Esophagus (tissue), 2 donors: Measurements from ENCODE around the gene C19orf85. TPM values are rescaled to one million over a fixed set of nuclear protein-coding genes. Genes with fewer than 3 reads are reported as not detected.
A peak's percentile ranks its signal among the peaks of the same experiment; 100 is the strongest.

Experiments
- H3K27ac ChIP-seq, 2 donors: one replicate each; pipeline ENCODE4 v1.5.1; 2013; ENCODE audit warnings: low read depth in 2 of 2, mild to moderate bottlenecking in 2 of 2, inconsistent platforms in 1 of 2, low read length in 1 of 2, moderate library complexity in 1 of 2
- H3K27me3 ChIP-seq, 2 donors: one replicate each; pipeline ENCODE4 v1.6.1; 2013; ENCODE audit warnings: low read length in 2 of 2, control low read depth in 1 of 2, mild to moderate bottlenecking in 1 of 2; ENCODE audit not compliant: insufficient read depth in 2 of 2, control insufficient read depth in 1 of 2
- H3K36me3 ChIP-seq, 2 donors: one replicate each; pipeline ENCODE4 v1.6.1; 2013; ENCODE audit warnings: low read length in 1 of 2; ENCODE audit not compliant: control insufficient read depth in 2 of 2, insufficient read depth in 2 of 2
- H3K4me1 ChIP-seq, 2 donors: one replicate each; pipeline ENCODE4 v1.6.1; 2013; ENCODE audit warnings: low read length in 1 of 2; ENCODE audit not compliant: control insufficient read depth in 2 of 2, insufficient read depth in 2 of 2
- H3K4me3 ChIP-seq, 2 donors: one replicate each; pipeline ENCODE4 v1.5.1; 2013; ENCODE audit warnings: low read length in 2 of 2, mild to moderate bottlenecking in 2 of 2, low read depth in 1 of 2, moderate library complexity in 1 of 2
- H3K9me3 ChIP-seq, 2 donors: one replicate each; pipeline ENCODE4 v1.6.1; 2013; ENCODE audit warnings: mild to moderate bottlenecking in 2 of 2, low read depth in 1 of 2, low read length in 1 of 2, moderate library complexity in 1 of 2; ENCODE audit not compliant: control insufficient read depth in 2 of 2, insufficient read depth in 1 of 2
- WGBS, 2 donors: extraction: QIAGEN DNeasy Blood & Tissue Kit; methylation state at CpG; one replicate each; pipeline ENCODE4 v1.1.7; 2013; 5-methylcytosine and 5-hydroxymethylcytosine counted together
- polyA plus RNA-seq, 2 donors: library from polyadenylated mRNA; stranded (reverse); fragments of 200-250 nt; gene quantifications; one replicate each; pipeline ENCODE4 v1.2.3, GENCODE V29; 2013
- donor health status: healthy with polysubstance abuse.
- donor health status: Bipolar disorder and iron deficiency.

C19orf85 gene
- polyA plus RNA-seq, 2 donors = 0.04 TPM; not detected in 1

DNA sequence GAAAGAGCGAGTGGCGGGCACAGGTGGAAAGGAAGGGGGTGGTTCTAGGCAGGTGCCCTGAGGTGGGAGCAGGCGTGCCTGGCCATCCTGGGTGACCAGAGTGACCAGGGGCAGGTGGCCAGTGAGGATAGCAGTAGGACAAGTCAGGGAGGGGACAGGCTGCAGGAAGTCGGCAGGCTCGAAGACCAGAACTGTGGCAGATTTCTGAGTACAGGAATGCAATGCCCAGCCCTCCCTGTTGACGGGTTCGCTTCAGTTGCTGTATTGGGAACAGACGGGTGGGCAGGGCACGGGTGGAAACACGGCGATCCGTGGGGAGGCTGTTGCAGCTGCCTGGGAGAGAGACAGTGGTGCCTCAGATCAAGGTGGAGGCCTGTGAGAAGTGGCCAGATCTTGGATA lies 13.8 kb upstream of the C19orf85 start:
- H3K4me3 ChIP-seq = no peak overlapping the region
- no peaks in the 10 kb centered on the region for H3K9me3 ChIP-seq
- H3K36me3 ChIP-seq = peaks cover 0 to 14% of the 10 kb centered on the region in 2 donors
- H3K27me3 ChIP-seq = no peaks in the 10 kb centered on the region
- WGBS, 2 donors = 85 to 86% methylated on average over 12 of the region's 12 CpGs
- peaks cover 0 to 8% of the 10 kb centered on the region in 2 donors for H3K4me1 ChIP-seq
- H3K27ac ChIP-seq = no peak overlapping the region

DNA sequence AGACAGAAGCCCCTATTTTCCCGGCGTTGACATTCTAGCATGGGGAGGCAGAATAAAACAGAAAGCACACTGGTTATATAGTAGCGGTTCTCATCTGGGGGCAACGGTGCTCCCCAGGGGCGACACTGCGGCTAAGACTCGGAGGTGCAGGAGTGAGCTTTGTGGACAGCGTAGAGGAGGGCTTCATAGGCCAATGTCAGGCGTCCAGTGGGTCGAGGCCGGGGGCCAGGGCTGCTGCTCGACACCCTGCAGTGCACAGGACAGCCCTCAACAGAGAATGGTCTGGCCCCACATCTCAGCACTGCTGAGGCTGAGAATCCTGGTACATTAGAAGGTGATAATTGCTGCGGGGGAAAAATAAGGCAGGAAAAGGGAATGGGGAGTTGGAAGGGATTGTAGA lies 13.4 kb upstream of the C19orf85 start:
- WGBS, 2 donors = 86% methylated on average over 13 of the region's 13 CpGs
- H3K27ac ChIP-seq = no peak overlapping the region
- peaks cover 0 to 10% of the 10 kb centered on the region in 2 donors for H3K36me3 ChIP-seq
- no peak overlapping the region for H3K4me3 ChIP-seq
- H3K4me1 ChIP-seq = peaks cover 0 to 8% of the 10 kb centered on the region in 2 donors
- H3K9me3 ChIP-seq = no peaks in the 10 kb centered on the region
- no peaks in the 10 kb centered on the region for H3K27me3 ChIP-seq

DNA sequence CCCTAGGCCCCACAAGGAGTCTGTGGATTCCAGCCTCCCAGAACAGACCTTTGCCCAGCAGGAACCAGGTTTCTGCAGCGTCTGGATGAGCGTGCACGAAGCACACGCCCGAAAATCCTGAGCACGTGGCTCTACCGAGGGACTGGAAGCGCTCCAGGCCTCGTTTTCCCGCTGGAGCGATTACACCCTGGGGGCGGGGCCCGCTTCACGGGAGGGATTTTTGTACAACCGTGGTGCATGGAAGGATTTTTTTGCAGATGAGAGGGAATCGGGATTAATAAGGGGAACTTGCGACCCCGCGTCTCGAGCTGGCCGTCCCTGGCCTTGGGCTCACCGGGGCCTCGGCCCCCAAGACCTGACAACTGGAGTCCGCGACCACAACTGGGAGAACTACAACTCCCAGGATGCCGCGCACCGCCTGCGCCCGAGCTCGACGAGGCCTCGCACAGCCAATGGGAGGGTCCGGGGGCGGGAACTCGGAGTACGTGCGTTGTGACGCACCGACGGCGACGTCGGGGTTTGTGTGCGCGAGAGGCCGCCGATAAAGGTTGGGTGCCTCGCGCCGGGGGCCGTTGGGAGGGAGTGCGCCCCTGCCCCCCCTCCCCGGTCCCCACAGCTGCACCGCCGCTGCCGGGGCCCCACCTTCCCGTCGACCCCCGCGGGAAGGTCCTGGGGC lies 11.7 kb upstream of the C19orf85 start, which contains the start of gene ZNF628:
Gene ZNF628 (plus strand): TSS at position 518 of the 676 bp plus-strand sequence. CDS start 3,294 bp downstream, outside the sequence.
- Histone ChIP-seq H3K36me3 (peaks cover 0 to 4% of the 10 kb centered on the region in 2 donors), H3K4me3 (peak within 1 kb of the TSS; percentile 46 to 58), H3K27ac (peak within 1 kb of the TSS; percentile 97 to 98), H3K27me3 (no peaks in the 10 kb centered on the region), H3K9me3 (no peaks in the 10 kb centered on the region), H3K4me1 (peaks cover 0 to 8% of the 10 kb centered on the region in 2 donors)
- WGBS, 2 donors = 1% methylated on average over 50 to 61 of the region's 61 CpGs

DNA sequence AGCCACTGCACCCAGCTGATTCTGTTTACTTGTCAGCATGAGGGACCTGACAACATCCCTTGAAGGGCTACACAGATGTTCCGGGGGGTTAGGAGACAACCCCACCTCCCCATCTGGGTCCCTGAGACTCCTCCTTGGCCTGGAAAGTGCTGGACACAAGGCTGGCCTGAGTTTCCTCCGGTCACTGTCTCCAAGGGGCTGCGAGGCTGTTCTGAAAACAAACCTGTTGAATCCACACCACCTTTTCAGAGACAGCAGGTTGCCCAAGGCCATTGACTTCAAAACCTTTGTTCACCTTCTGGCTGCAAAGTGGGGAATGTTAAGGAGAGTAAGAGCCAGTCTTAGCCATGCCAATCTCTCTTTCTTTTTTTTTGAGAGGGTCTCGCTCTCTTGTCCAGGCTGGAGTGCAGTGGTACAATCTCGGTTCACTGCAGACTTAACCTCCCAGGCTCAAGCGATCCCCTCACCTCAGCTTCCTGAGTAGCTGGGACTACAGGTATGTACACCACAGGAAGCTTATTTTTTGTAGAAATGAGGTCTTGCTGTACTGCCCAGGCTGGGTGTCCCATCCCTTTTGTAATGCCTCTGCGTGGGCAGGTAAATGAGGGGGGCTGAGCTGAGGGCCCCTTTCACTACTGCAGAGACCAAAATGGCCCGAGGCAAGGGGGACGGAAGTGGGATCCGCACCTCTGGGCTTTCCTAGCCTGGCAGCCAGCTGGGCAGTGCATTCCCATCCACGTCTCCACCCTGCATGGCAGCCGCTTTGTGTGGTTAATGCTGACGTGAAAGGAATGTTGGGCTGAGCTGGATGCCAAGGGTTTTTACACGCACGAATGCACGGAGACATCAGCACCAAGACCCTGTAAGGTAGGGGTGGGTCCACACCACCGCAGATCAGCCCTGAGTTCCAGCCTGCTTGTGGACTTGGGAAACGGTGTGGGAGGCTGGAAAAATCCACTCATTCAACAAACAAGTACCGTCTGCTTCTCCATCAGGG lies 10.0 kb upstream of the C19orf85 start:
- no peaks in the 10 kb centered on the region for H3K9me3 ChIP-seq
- H3K4me3 ChIP-seq = no peak overlapping the region
- peaks cover 0 to 4% of the 10 kb centered on the region in 2 donors for H3K36me3 ChIP-seq
- WGBS, 2 donors = 60 to 77% methylated on average over 19 of the region's 19 CpGs
- H3K4me1 ChIP-seq = peaks cover 0 to 8% of the 10 kb centered on the region in 2 donors
- peak overlapping the region in 1 of 2 donors; percentile 26 for H3K27ac ChIP-seq
- no peaks in the 10 kb centered on the region for H3K27me3 ChIP-seq

DNA sequence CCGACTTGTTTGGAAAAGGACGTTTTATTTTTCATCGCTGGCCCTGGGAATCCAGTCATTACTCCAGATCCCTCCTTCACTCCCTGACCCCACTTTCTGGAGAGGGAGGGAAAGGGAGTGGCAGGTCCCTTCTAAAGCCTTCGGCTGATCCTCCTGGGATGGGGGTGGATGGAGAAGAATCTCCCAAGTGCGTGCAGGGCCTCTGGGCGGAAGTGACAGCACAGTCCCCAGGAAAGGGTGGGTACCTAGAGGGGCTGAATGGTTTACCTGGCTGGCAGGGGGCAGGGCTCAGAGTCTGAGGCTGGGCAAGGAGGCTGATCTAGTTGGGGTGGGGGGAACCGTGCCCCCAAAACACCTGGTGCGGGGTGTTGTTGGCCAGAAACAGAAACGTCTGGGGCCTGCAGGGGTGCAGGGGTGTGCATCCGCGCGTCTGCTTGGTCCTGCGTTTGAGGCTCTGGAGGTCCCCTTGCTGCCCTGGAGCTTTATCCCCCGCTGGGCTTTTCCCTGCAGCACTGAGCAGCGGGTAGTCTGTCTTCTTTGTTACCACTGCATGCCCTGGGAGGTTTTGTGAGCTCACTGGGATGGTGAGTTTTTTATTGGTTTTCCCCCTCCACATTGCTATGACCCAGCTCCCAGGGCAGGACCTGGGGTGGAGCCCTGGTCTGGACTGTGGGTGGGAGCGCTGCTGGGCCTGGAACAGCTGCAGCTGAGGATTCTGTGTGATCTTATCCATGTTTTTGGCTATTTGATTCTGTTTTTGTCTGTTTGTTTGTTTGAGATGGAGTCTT lies 8.9 kb upstream of the C19orf85 start:
- H3K36me3 ChIP-seq = peaks cover 0 to 3% of the 10 kb centered on the region in 2 donors
- H3K9me3 ChIP-seq = no peaks in the 10 kb centered on the region
- WGBS, 2 donors = 72 to 75% methylated on average over 16 of the region's 16 CpGs
- H3K4me1 ChIP-seq = peaks cover 0 to 8% of the 10 kb centered on the region in 2 donors
- no peak overlapping the region for H3K4me3 ChIP-seq
- no peak overlapping the region for H3K27ac ChIP-seq
- no peaks in the 10 kb centered on the region for H3K27me3 ChIP-seq

DNA sequence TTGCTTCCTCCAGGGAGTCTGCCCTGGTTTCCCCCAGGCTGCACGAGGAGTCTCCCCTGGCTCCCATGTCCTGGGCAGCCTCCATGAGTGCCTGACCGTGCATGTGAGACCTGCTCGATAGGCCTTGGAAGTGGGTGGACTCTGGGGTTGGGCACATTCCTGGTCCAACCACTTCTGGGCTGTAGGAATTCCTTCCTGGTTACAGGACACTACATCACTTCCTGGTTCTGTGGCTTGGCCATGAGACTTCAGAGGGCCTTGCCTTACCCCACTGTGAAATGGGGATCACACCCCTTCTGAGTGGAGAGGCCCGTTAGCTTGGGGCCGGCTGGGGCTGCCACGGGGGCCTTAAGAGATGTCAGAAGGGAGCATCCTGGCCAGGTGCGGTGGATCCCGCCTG lies 7.9 kb upstream of the C19orf85 start:
- H3K9me3 ChIP-seq = no peaks in the 10 kb centered on the region
- H3K4me3 ChIP-seq = no peak overlapping the region
- no peak overlapping the region for H3K27ac ChIP-seq
- peaks cover 0 to 8% of the 10 kb centered on the region in 2 donors for H3K4me1 ChIP-seq
- no peaks in the 10 kb centered on the region for H3K36me3 ChIP-seq
- H3K27me3 ChIP-seq = no peaks in the 10 kb centered on the region
- WGBS, 2 donors = 75 to 79% methylated on average over 8 of the region's 8 CpGs

DNA sequence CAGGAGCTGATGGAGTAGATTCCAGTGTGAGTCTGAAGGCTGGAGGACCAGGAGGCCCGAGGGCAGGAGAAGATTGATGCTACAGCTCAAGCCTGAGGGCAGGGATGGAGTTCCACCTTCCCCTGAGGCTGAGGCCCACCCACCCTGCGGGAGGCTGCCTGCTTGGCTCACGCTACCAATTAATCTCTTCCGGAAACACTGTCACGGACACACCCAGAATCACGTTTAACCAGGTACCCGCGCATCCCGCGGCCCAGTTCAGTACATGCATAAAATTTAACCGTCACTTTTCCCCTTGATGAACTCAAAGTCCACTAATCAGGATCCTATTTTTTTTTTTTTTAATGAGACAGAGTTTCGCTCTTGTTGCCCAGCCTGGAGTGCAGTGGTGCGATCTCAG lies 6.7 kb upstream of the C19orf85 start:
- Histone ChIP-seq H3K4me3 (no peak overlapping the region), H3K27ac (no peak overlapping the region), H3K4me1 (peaks cover 0 to 8% of the 10 kb centered on the region in 2 donors), H3K36me3 (no peaks in the 10 kb centered on the region), H3K27me3 (no peaks in the 10 kb centered on the region), H3K9me3 (no peaks in the 10 kb centered on the region)
- WGBS, 2 donors = 55 to 60% methylated on average over 13 of the region's 13 CpGs

DNA sequence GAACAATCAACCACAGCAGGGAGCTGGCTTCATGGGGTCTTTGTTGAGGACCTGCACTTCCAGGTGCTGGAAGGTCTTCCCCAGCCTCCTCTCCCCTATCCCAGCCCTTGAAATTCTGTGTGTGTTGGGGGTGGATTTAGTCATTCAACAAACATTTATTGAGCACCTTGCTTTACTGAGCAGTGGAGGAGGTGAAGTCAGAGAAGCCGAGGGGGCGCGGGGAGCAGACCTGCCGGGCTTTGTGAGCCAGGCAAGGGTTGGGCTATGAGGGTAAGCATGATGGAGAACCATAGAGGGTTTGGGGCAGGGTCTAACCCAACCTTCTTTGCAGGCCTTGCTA lies 3.5 kb upstream of the C19orf85 start:
- no peaks in the 10 kb centered on the region for H3K9me3 ChIP-seq
- no peaks in the 10 kb centered on the region for H3K4me1 ChIP-seq
- 21 to 30% methylated on average over 4 of the region's 4 CpGs for WGBS, 2 donors
- no peak overlapping the region for H3K4me3 ChIP-seq
- H3K27me3 ChIP-seq = no peaks in the 10 kb centered on the region
- H3K36me3 ChIP-seq = no peaks in the 10 kb centered on the region
- H3K27ac ChIP-seq = no peak overlapping the region
